ENCODE results near the gene TNFSF15.
"Not testable (repeated sequence)": the region's sequence is repeated elsewhere in the genome, so short reads cannot be mapped to it uniquely, and the experiment has no call there.

The TNFSF15 gene

DNA sequence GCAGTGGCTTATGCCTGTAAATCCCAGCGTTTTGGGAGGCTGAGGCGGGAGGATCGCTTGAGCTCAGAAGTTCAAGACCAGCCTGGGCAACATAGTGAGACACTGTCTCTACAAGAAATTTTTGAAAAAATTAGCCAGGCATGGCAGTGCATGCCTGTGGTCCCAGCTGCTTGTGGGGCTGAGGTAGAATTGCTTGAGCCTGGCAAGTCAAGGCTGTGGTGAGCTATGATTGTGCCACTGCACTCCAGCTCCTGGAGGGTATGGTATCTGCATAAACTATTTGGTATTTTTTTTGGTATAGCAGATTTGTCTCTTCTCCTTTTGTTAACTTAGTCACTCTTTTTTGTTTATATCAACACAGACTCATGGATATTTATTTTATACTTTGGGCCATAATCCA lies 62.4 kb downstream of the TNFSF15 start:
- DNase-seq (ENCODE audit: extremely low spot score): no peak
- CTCF ChIA-PET: interaction anchor here (0.6 to 0.7 kb wide), 2 partner anchors 186 to 198 kb away, joined by 3 to 4 read pairs; no protein-coding TSS in a partner anchor
- TF ChIP-seq TARDBP (IDR thresholded peaks at IDR 0.05) (no peak), FOXA1 (IDR thresholded peaks at IDR 0.05) (no peak), FOXK2 (IDR thresholded peaks at IDR 0.05) (no peak), NFRKB (IDR thresholded peaks at IDR 0.05) (no peak), SP1 (IDR thresholded peaks at IDR 0.05) (no peak), ARNT (IDR thresholded peaks at IDR 0.05) (no peak), CTBP1 (IDR thresholded peaks at IDR 0.05; ENCODE audit: borderline replicate concordance) (no peak), FOXM1 (IDR thresholded peaks at IDR 0.05; ENCODE audit: borderline replicate concordance) (no peak), LEF1 (IDR thresholded peaks at IDR 0.05; ENCODE audit: borderline replicate concordance) (no peak), HDGF (IDR thresholded peaks at IDR 0.05; ENCODE audit: borderline replicate concordance) (no peak), BHLHE40 (IDR thresholded peaks at IDR 0.05; ENCODE audit: borderline replicate concordance) (no peak), ELF4 (IDR thresholded peaks at IDR 0.05) (no peak), L3MBTL2 (conservative IDR thresholded peaks at IDR 0.05) (no peak), ZNF384 (IDR thresholded peaks at IDR 0.05) (no peak)
- TF ChIP-seq, protein P1, sequence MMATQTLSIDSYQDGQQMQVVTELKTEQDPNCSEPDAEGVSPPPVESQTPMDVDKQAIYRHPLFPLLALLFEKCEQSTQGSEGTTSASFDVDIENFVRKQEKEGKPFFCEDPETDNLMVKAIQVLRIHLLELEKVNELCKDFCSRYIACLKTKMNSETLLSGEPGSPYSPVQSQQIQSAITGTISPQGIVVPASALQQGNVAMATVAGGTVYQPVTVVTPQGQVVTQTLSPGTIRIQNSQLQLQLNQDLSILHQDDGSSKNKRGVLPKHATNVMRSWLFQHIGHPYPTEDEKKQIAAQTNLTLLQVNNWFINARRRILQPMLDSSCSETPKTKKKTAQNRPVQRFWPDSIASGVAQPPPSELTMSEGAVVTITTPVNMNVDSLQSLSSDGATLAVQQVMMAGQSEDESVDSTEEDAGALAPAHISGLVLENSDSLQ (IDR thresholded peaks at IDR 0.05): no peak
- POLR2A ChIA-PET: no interaction called here

GRCh38 chr9:114742947-114743346 lies 62.9 kb downstream of the TNFSF15 start:
- no peak for DNase-seq (ENCODE audit: extremely low spot score)
- TF ChIP-seq TARDBP (IDR thresholded peaks at IDR 0.05): no peak
- TF ChIP-seq ZNF384 (IDR thresholded peaks at IDR 0.05): no peak
- TF ChIP-seq BHLHE40 (IDR thresholded peaks at IDR 0.05; ENCODE audit: borderline replicate concordance): no peak
- no peak for TF ChIP-seq HDGF (IDR thresholded peaks at IDR 0.05; ENCODE audit: borderline replicate concordance)
- no peak for TF ChIP-seq NFRKB (IDR thresholded peaks at IDR 0.05)
- TF ChIP-seq ARNT (IDR thresholded peaks at IDR 0.05): no peak
- TF ChIP-seq ELF4 (IDR thresholded peaks at IDR 0.05): no peak
- no peak for TF ChIP-seq SP1 (IDR thresholded peaks at IDR 0.05)
- TF ChIP-seq CTBP1 (IDR thresholded peaks at IDR 0.05; ENCODE audit: borderline replicate concordance): no peak
- no peak for TF ChIP-seq SUZ12 (IDR thresholded peaks at IDR 0.05)
- TF ChIP-seq L3MBTL2 (conservative IDR thresholded peaks at IDR 0.05): no peak
- TF ChIP-seq, protein P1 (IDR thresholded peaks at IDR 0.05): no peak
- ChIA-PET CTCF (interaction anchor here (0.7 kb wide), 1 partner anchor 199 kb away, joined by 4 read pairs; no protein-coding TSS in a partner anchor), POLR2A (no interaction called here)

GRCh38 chr9:114741521-114741920 lies 64.3 kb downstream of the TNFSF15 start:
- DNase-seq (ENCODE audit: extremely low spot score); CTCF ChIA-PET; POLR2A ChIA-PET: not testable (repeated sequence)

DNA sequence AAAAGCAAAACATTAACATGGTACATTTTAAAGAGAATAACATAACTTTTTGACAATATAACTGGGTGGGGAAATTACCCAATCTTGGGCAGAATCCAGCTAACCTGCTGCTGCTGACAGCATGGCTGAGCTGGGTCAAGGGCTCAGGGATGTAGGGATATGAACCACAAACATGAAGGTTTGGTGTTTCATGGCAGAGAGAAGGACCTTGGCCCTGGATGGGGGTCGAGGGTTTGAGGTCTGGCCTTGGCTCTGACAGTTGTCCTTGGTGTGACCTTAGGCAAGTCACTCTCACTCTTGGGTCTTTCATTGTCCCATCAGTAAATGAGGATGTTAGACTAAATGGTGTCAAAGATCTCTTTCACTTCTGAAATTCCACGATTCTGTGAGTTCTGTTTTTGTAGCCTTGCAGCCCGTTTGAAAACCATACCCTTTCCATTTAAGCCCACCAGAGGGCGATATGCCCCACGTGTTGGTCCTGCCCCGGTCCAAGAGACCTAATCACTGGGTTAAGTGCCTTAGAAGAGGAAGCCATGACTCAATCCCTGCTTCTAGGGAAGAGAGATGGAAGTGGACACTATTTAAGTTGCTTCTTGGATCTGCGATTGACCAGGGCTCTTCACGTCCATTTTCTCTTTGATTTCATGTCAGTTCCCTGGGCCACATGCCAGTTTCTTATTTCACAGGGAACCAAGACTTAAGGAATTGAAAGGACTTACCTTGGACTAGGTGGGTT lies 67.1 kb downstream of the TNFSF15 start:
- TF ChIP-seq FOXK2 (IDR thresholded peaks at IDR 0.05): no peak
- TF ChIP-seq LEF1 (IDR thresholded peaks at IDR 0.05; ENCODE audit: borderline replicate concordance): no peak
- no peak for TF ChIP-seq ARNT (IDR thresholded peaks at IDR 0.05)
- peak; percentile 77 for DNase-seq (ENCODE audit: extremely low spot score)
- POLR2A ChIA-PET: no interaction called here
- CTCF ChIA-PET: interaction anchor here (0.7 to 1.4 kb wide), 7 partner anchors 8 to 335 kb away, joined by 3 to 23 read pairs (median 3); no protein-coding TSS in a partner anchor

DNA sequence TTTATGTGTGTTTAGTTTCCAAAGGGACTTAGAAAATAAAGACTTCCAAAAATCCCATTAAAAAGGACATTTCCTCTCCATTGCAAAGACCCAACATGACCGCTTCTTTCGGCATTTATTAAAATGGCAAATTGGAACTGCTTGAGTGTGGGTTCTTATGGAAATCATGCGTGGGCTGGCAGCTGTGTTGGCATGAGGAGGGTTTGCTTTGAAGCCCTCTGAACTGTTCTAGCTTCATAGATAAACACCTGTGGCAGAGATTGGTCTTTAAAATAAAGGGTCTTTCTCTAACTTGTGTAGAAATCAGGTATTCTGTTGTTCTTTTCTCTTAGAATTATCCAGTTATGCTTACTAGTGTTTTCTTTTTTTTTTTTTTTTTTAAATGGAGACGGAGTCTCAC lies 68.0 kb downstream of the TNFSF15 start:
- no peak for DNase-seq (ENCODE audit: extremely low spot score)
- ChIA-PET CTCF (interaction anchor here (0.7 to 1.4 kb wide), 7 partner anchors 9 to 334 kb away, joined by 3 to 23 read pairs (median 3); no protein-coding TSS in a partner anchor), POLR2A (interaction anchor here (1.1 kb wide), 1 partner anchor 172 kb away, joined by 3 read pairs; no protein-coding TSS in a partner anchor)
- TF ChIP-seq NFRKB (IDR thresholded peaks at IDR 0.05): no peak
- TF ChIP-seq FOXM1 (IDR thresholded peaks at IDR 0.05; ENCODE audit: borderline replicate concordance): no peak
- no peak for TF ChIP-seq L3MBTL2 (conservative IDR thresholded peaks at IDR 0.05)
- no peak for TF ChIP-seq ARNT (IDR thresholded peaks at IDR 0.05)
- TF ChIP-seq LEF1 (IDR thresholded peaks at IDR 0.05; ENCODE audit: borderline replicate concordance): no peak
- TF ChIP-seq, protein P1 (IDR thresholded peaks at IDR 0.05): no peak
- TF ChIP-seq TARDBP (IDR thresholded peaks at IDR 0.05): no peak
- no peak for TF ChIP-seq SP1 (IDR thresholded peaks at IDR 0.05)
- TF ChIP-seq FOXA1 (IDR thresholded peaks at IDR 0.05): no peak
- no peak for TF ChIP-seq BHLHE40 (IDR thresholded peaks at IDR 0.05; ENCODE audit: borderline replicate concordance)
- TF ChIP-seq ELF4 (IDR thresholded peaks at IDR 0.05): no peak
- TF ChIP-seq ZNF384 (IDR thresholded peaks at IDR 0.05): no peak
- no peak for TF ChIP-seq SUZ12 (IDR thresholded peaks at IDR 0.05)
- no peak for TF ChIP-seq CTBP1 (IDR thresholded peaks at IDR 0.05; ENCODE audit: borderline replicate concordance)
- no peak for TF ChIP-seq FOXK2 (IDR thresholded peaks at IDR 0.05)
- no peak for TF ChIP-seq HDGF (IDR thresholded peaks at IDR 0.05; ENCODE audit: borderline replicate concordance)

- TF ChIP-seq L3MBTL2 (conservative IDR thresholded peaks at IDR 0.05): no peak
- no peak for TF ChIP-seq BHLHE40 (IDR thresholded peaks at IDR 0.05; ENCODE audit: borderline replicate concordance)
- no peak for TF ChIP-seq SUZ12 (IDR thresholded peaks at IDR 0.05)
- TF ChIP-seq ELF4 (IDR thresholded peaks at IDR 0.05): no peak
- no peak for TF ChIP-seq FOXM1 (IDR thresholded peaks at IDR 0.05; ENCODE audit: borderline replicate concordance)
- TF ChIP-seq FOXK2 (IDR thresholded peaks at IDR 0.05): no peak
- TF ChIP-seq, protein P1 (IDR thresholded peaks at IDR 0.05): no peak
- TF ChIP-seq HDGF (IDR thresholded peaks at IDR 0.05; ENCODE audit: borderline replicate concordance): no peak
- no peak for TF ChIP-seq TARDBP (IDR thresholded peaks at IDR 0.05)
- TF ChIP-seq ARNT (IDR thresholded peaks at IDR 0.05): no peak
- no peak for TF ChIP-seq FOXA1 (IDR thresholded peaks at IDR 0.05)
- no peak for TF ChIP-seq CTBP1 (IDR thresholded peaks at IDR 0.05; ENCODE audit: borderline replicate concordance)
- TF ChIP-seq SP1 (IDR thresholded peaks at IDR 0.05): no peak
- TF ChIP-seq NFRKB (IDR thresholded peaks at IDR 0.05): no peak
- ChIA-PET CTCF (interaction anchor here (0.9 to 2.5 kb wide), 2 partner anchors 56 to 169 kb away, joined by 3 to 10 read pairs; no protein-coding TSS in a partner anchor), POLR2A (interaction anchor here (1.1 kb wide), 1 partner anchor 173 kb away, joined by 3 read pairs; no protein-coding TSS in a partner anchor)
- no peak for DNase-seq (ENCODE audit: extremely low spot score)
Observed at GRCh38 chr9:114737118-114737517, 68.7 kb downstream of the TNFSF15 start.
